HG02938 (cell line): ENCODE measurements around the gene WNT11.

Source experiments
- ATAC-seq: cut with Tn5 transposase; IDR thresholded peaks from one replicate; pipeline ENCODE4 v1.9.1; 2021; ENCODE audit warnings: mild to moderate bottlenecking, moderate library complexity; ENCODE audit not compliant: unreplicated experiment

Gene WNT11

GRCh38 chr11:76177250-76177686 is 29.0 kb downstream of the WNT11 start:
- ATAC-seq: no peak

- no peak for ATAC-seq
Measured at GRCh38 chr11:76176463-76176862, 29.8 kb downstream of the WNT11 start.

GRCh38 chr11:76175783-76176182 is 30.5 kb downstream of the WNT11 start:
- no peak for ATAC-seq

- ATAC-seq: no peak
Measured at GRCh38 chr11:76174330-76174729, 32.0 kb downstream of the WNT11 start.

- ATAC-seq: no peak
Measured at GRCh38 chr11:76173663-76174062, 32.6 kb downstream of the WNT11 start.

- ATAC-seq: no peak
Measured at GRCh38 chr11:76172583-76172982, 33.7 kb downstream of the WNT11 start.

GRCh38 chr11:76170468-76170867 is 35.8 kb downstream of the WNT11 start:
- ATAC-seq: no peak

- no peak for ATAC-seq
Measured at GRCh38 chr11:76169473-76169896, 36.8 kb downstream of the WNT11 start.

GRCh38 chr11:76167590-76167989 is 38.7 kb downstream of the WNT11 start:
- no peak for ATAC-seq

- ATAC-seq: peak; percentile 53
Measured at GRCh38 chr11:76166314-76166713, 40.0 kb downstream of the WNT11 start.

GRCh38 chr11:76164861-76165751 is 41.2 kb downstream of the WNT11 start:
- no peak for ATAC-seq

- ATAC-seq: no peak
Measured at GRCh38 chr11:76164081-76164480, 42.2 kb downstream of the WNT11 start.

- no peak for ATAC-seq
Measured at GRCh38 chr11:76163289-76163880, 42.9 kb downstream of the WNT11 start.

GRCh38 chr11:76162336-76163288 is 43.7 kb downstream of the WNT11 start:
- ATAC-seq: no peak

GRCh38 chr11:76161261-76161961 is 44.9 kb downstream of the WNT11 start:
- no peak for ATAC-seq

- no peak for ATAC-seq
Measured at GRCh38 chr11:76160856-76161255, 45.4 kb downstream of the WNT11 start.

GRCh38 chr11:76159983-76160661 is 46.2 kb downstream of the WNT11 start:
- no peak for ATAC-seq

- ATAC-seq: no peak
Measured at GRCh38 chr11:76159303-76159937, 46.9 kb downstream of the WNT11 start.
